ENCODE measurements around the gene LCE1E. TPM values are rescaled to one million over a fixed set of nuclear protein-coding genes. Genes with fewer than 3 reads are reported as not detected.

The LCE1E gene
- total and polyA plus RNA-seq, 10 of the 15 experiments (the other 5 are each of a cell fraction or from before 2014, with no cell fraction given), result 0.33 to 8.2 (median 1.3) TPM; not detected in 1

GRCh38 chr1:152777510-152778137 lies 8.4 kb upstream of the LCE1E start:
- TF ChIP-seq, protein P1, sequence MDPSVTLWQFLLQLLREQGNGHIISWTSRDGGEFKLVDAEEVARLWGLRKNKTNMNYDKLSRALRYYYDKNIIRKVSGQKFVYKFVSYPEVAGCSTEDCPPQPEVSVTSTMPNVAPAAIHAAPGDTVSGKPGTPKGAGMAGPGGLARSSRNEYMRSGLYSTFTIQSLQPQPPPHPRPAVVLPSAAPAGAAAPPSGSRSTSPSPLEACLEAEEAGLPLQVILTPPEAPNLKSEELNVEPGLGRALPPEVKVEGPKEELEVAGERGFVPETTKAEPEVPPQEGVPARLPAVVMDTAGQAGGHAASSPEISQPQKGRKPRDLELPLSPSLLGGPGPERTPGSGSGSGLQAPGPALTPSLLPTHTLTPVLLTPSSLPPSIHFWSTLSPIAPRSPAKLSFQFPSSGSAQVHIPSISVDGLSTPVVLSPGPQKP (IDR thresholded peaks at IDR 0.05; ENCODE audit: low read depth, low read length), result no peak
- TF ChIP-seq RAD21 (IDR thresholded peaks at IDR 0.05; ENCODE audit: insufficient read depth, low read depth, low read length) (0 out of 2 replicates have a peak, but pooled peaks have one; percentile 3), SMC3 (IDR thresholded peaks at IDR 0.05; ENCODE audit: borderline replicate concordance, low read length) (no peak)
- TF ChIP-seq, protein P2, sequence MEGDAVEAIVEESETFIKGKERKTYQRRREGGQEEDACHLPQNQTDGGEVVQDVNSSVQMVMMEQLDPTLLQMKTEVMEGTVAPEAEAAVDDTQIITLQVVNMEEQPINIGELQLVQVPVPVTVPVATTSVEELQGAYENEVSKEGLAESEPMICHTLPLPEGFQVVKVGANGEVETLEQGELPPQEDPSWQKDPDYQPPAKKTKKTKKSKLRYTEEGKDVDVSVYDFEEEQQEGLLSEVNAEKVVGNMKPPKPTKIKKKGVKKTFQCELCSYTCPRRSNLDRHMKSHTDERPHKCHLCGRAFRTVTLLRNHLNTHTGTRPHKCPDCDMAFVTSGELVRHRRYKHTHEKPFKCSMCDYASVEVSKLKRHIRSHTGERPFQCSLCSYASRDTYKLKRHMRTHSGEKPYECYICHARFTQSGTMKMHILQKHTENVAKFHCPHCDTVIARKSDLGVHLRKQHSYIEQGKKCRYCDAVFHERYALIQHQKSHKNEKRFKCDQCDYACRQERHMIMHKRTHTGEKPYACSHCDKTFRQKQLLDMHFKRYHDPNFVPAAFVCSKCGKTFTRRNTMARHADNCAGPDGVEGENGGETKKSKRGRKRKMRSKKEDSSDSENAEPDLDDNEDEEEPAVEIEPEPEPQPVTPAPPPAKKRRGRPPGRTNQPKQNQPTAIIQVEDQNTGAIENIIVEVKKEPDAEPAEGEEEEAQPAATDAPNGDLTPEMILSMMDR (IDR thresholded peaks at IDR 0.05 in 2 of 3, conservative IDR thresholded peaks at IDR 0.05 in 1 of 3; ENCODE audit: control insufficient read depth in 2 of 3, extremely low read depth in 1 of 3, insufficient read depth in 1 of 3, low read depth in 3 of 3, low read length in 3 of 3), result peak; percentile 26 to 51 (median 30); a peak in 4 of 6 replicates
- H3K9me3 ChIP-seq (replicated peaks; ENCODE audit: control insufficient read depth, insufficient read depth, low read length), result no peaks in the 10 kb centered on the region
- BruUV-seq (replicated peaks), result no TSS peak
- H3K4me2 ChIP-seq (ENCODE audit: control insufficient read depth, insufficient read depth), result no peak overlapping the region
- no peak for FAIRE-seq
- ChIA-PET SMC1A (ENCODE audit: uncharacterized antibody, unreplicated experiment) (no interaction called here), CTCF (interaction anchor here (0.6 to 1.3 kb wide), 6 partner anchors 10 to 726 kb away, joined by 3 to 4 read pairs (median 4); no protein-coding TSS in a partner anchor), POLR2A (no interaction called here), RAD21 (ENCODE audit: unreplicated experiment) (no interaction called here)
- no peak overlapping the region for H3K4me3 ChIP-seq
- no peak overlapping the region for H2AFZ ChIP-seq (ENCODE audit: control insufficient read depth, low read depth, low read length)
- H3K79me2 ChIP-seq (ENCODE audit: control insufficient read depth, insufficient read depth, low read length), result no peaks in the 10 kb centered on the region
- no peak overlapping the region for H3K9ac ChIP-seq (ENCODE audit: control insufficient read depth, insufficient read depth, low read length)
- intact Hi-C loops (cut with micrococcal nuclease; ENCODE audit: unreplicated experiment), result no loop called here
- H3K27ac ChIP-seq (ENCODE audit: control insufficient read depth, insufficient read depth), result no peak overlapping the region
- in situ Hi-C loops (cut with MboI), result no loop called here
- 25% methylated on average over 4 of the region's 4 CpGs for WGBS (ENCODE audit: insufficient coverage, insufficient replicate concordance, low lambda C conversion rate, missing lambda C conversion rate)
- H4K20me1 ChIP-seq (ENCODE audit: control insufficient read depth, insufficient read depth), result no peaks in the 10 kb centered on the region
- ATAC-seq, result no peak
- H3K27me3 ChIP-seq (replicated peaks in 1 of 2; ENCODE audit: control insufficient read depth in 2 of 2, insufficient read depth in 2 of 2, low read length in 1 of 2), result peaks cover 0 to 8% of the 10 kb centered on the region in 2 experiments
- DNase-seq (ENCODE audit: low read depth, low spot score), result no peak
- no peaks in the 10 kb centered on the region for H3K36me3 ChIP-seq (ENCODE audit: control insufficient read depth in 2 of 2, insufficient read depth in 2 of 2, low read length in 1 of 2)
- H3K4me1 ChIP-seq (ENCODE audit: control insufficient read depth, insufficient read depth, low read length), result no peaks in the 10 kb centered on the region
